Keratinocyte (primary cell): ENCODE results near the gene COMMD6. TPM values are rescaled to one million over a fixed set of nuclear protein-coding genes. Genes with fewer than 3 reads are reported as not detected.

Experiments
- DNase-seq: peaks from one replicate; pipeline ENCODE4 v3.0.0-alpha.2; 2011; ENCODE audit warnings: low read depth, missing footprints, low spot score
- FAIRE-seq: peaks from 2 replicates; lab custom pipeline; 2011; peaks lifted over from hg19 to GRCh38; lab: Jason Lieb, UNC
- H2AFZ ChIP-seq: 2 replicates; pipeline ENCODE4 v1.6.0; 2012; ENCODE audit warnings: low read length, control low read depth, inconsistent platforms; ENCODE audit not compliant: control insufficient read depth
- H3K27ac ChIP-seq: 2 replicates; pipeline ENCODE4 v1.5.1; 2011; ENCODE audit warnings: low read length; ENCODE audit not compliant: control insufficient read depth, insufficient read depth
- H3K27me3 ChIP-seq: 3 replicates; pipeline ENCODE4 v1.6.0; 2011; ENCODE audit warnings: low read length; ENCODE audit not compliant: control insufficient read depth, insufficient read depth; ENCODE audit errors: extremely low read depth
- H3K36me3 ChIP-seq, 2 experiments: 2 replicates in 1 of 2; 3 replicates in 1 of 2; pipeline ENCODE4 v1.5.1; 2011; ENCODE audit warnings: low read length in 2 of 2, mild to moderate bottlenecking in 1 of 2; ENCODE audit not compliant: control insufficient read depth in 2 of 2, insufficient read depth in 2 of 2; ENCODE audit errors: extremely low read depth in 1 of 2
- H3K4me1 ChIP-seq: 3 replicates; pipeline ENCODE4 v1.5.1; 2011; ENCODE audit warnings: low read length; ENCODE audit not compliant: control insufficient read depth, insufficient read depth; ENCODE audit errors: extremely low read depth
- H3K4me2 ChIP-seq: 3 replicates; pipeline ENCODE4 v1.6.0; 2011; ENCODE audit warnings: low read depth, low read length; ENCODE audit not compliant: control insufficient read depth, insufficient read depth; ENCODE audit errors: extremely low read depth
- H3K4me3 ChIP-seq, 3 experiments: fragments of 200-600 bp in 1 of 3; sonication (generic) in 1 of 3; 2 replicates in 2 of 3; 3 replicates in 1 of 3; pipeline ENCODE4 v1.5.1; 2011 to 2016; ENCODE audit warnings: low read length in 3 of 3, mild to moderate bottlenecking in 3 of 3, control low read depth in 2 of 3, inconsistent platforms in 1 of 3, low read depth in 1 of 3, mixed read lengths in 1 of 3, mixed run types in 1 of 3, moderate library complexity in 1 of 3; ENCODE audit not compliant: control insufficient read depth in 2 of 3, insufficient read depth in 2 of 3; ENCODE audit errors: extremely low read depth in 1 of 3
- H3K79me2 ChIP-seq: 2 replicates; pipeline ENCODE4 v1.6.0; 2012; ENCODE audit warnings: low read length; ENCODE audit not compliant: control insufficient read depth, insufficient read depth
- H3K9ac ChIP-seq: 3 replicates; pipeline ENCODE4 v1.6.0; 2011; ENCODE audit warnings: low read length; ENCODE audit not compliant: control insufficient read depth, insufficient read depth; ENCODE audit errors: extremely low read depth
- H3K9me1 ChIP-seq: 3 replicates; pipeline ENCODE4 v1.6.0; 2011; ENCODE audit warnings: low read length; ENCODE audit not compliant: control insufficient read depth, insufficient read depth; ENCODE audit errors: extremely low read depth
- H3K9me3 ChIP-seq: 2 replicates; pipeline ENCODE4 v1.5.1; 2012; ENCODE audit warnings: low read depth, low read length; ENCODE audit not compliant: control insufficient read depth
- H4K20me1 ChIP-seq: 3 replicates; pipeline ENCODE4 v1.6.0; 2011; ENCODE audit warnings: low read length; ENCODE audit not compliant: control insufficient read depth, insufficient read depth; ENCODE audit errors: extremely low read depth
- EZH2 ChIP-seq: IDR thresholded peaks from one replicate; pipeline ENCODE4 v1.6.1; 2012; ENCODE audit warnings: inconsistent platforms, mild to moderate bottlenecking, low read length, moderate library complexity
- dilution Hi-C: fragments of 300-500 bp; cut with MboI; formaldehyde crosslinking; loops from one replicate; pipeline ENCODE4 v1.7.0; 2020; ENCODE audit warnings: low sequenced_read_pairs; ENCODE audit not compliant: extremely low pct_ligation_motif_present
- polyA plus RNA-seq, 5 experiments: library from polyadenylated mRNA; depleted of rRNA in 3 of 5; stranded (reverse) in 3 of 5; stranded (forward) in 1 of 5; unstranded in 1 of 5; fragments of >200 nt; gene quantifications; 1 replicate in 1 of 5; 2 replicates in 3 of 5; 3 replicates in 1 of 5; pipeline versions ENCODE4 v1.2.1 to v1.2.3, GENCODE V29; 2011 to 2012; ENCODE audit warnings: missing spikeins in 2 of 5, low read depth in 1 of 5, low replicate concordance in 1 of 5
- TF ChIP-seq, protein P1 (sequence below), 3 experiments: IDR thresholded peaks in 1 of 3; conservative IDR thresholded peaks in 1 of 3; optimal IDR thresholded peaks in 1 of 3; 2 replicates in 2 of 3; 3 replicates in 1 of 3; pipeline versions ENCODE3 to v1.5.1; 2011; ENCODE audit warnings: low read length in 3 of 3, mild to moderate bottlenecking in 3 of 3, moderate library complexity in 2 of 3, control low read depth in 1 of 3, inconsistent platforms in 1 of 3; ENCODE audit not compliant: insufficient read depth in 2 of 3; ENCODE audit errors: extremely low read depth in 1 of 3

COMMD6 gene
- polyA plus RNA-seq, 1 donor (not counting 4 experiments of a cell fraction or from before 2014, with no cell fraction given) = 403 TPM

GRCh38 chr13:75479102-75479740, 58.4 kb downstream of the COMMD6 start:
- Histone ChIP-seq H3K9ac (no peak overlapping the region), H3K4me1 (peaks cover 16% of the 10 kb centered on the region), H3K79me2 (peaks cover 39% of the 10 kb centered on the region), H3K9me3 (no peaks in the 10 kb centered on the region), H2AFZ (no peak overlapping the region), H3K4me2 (peak overlapping the region; percentile 82), H4K20me1 (no peaks in the 10 kb centered on the region), H3K36me3 (no peaks in the 10 kb centered on the region), H3K27ac (no peak overlapping the region), H3K27me3 (no peaks in the 10 kb centered on the region), H3K4me3 (no peak overlapping the region), H3K9me1 (no peaks in the 10 kb centered on the region)
- FAIRE-seq (no peak), DNase-seq (no peak)
- dilution Hi-C loops = no loop called here
- TF ChIP-seq, protein P1, sequence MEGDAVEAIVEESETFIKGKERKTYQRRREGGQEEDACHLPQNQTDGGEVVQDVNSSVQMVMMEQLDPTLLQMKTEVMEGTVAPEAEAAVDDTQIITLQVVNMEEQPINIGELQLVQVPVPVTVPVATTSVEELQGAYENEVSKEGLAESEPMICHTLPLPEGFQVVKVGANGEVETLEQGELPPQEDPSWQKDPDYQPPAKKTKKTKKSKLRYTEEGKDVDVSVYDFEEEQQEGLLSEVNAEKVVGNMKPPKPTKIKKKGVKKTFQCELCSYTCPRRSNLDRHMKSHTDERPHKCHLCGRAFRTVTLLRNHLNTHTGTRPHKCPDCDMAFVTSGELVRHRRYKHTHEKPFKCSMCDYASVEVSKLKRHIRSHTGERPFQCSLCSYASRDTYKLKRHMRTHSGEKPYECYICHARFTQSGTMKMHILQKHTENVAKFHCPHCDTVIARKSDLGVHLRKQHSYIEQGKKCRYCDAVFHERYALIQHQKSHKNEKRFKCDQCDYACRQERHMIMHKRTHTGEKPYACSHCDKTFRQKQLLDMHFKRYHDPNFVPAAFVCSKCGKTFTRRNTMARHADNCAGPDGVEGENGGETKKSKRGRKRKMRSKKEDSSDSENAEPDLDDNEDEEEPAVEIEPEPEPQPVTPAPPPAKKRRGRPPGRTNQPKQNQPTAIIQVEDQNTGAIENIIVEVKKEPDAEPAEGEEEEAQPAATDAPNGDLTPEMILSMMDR (optimal IDR thresholded peaks at IDR 0.05 in 1 of 3, IDR thresholded peaks at IDR 0.05 in 1 of 3, conservative IDR thresholded peaks at IDR 0.05 in 1 of 3; ENCODE audit: extremely low read depth in 1 of 3, insufficient read depth in 2 of 3, low read length in 3 of 3) = no peak
- no peak for TF ChIP-seq EZH2

GRCh38 chr13:75478659-75479058, 59.0 kb downstream of the COMMD6 start:
- H3K27ac ChIP-seq = no peak overlapping the region
- H3K9me1 ChIP-seq = no peaks in the 10 kb centered on the region
- H4K20me1 ChIP-seq = no peaks in the 10 kb centered on the region
- no peaks in the 10 kb centered on the region for H3K36me3 ChIP-seq
- no peak for FAIRE-seq
- H3K9ac ChIP-seq = no peak overlapping the region
- H3K4me3 ChIP-seq = no peak overlapping the region
- peaks cover 16% of the 10 kb centered on the region for H3K4me1 ChIP-seq
- no peaks in the 10 kb centered on the region for H3K27me3 ChIP-seq
- TF ChIP-seq, protein P1 (optimal IDR thresholded peaks at IDR 0.05 in 1 of 3, IDR thresholded peaks at IDR 0.05 in 1 of 3, conservative IDR thresholded peaks at IDR 0.05 in 1 of 3; ENCODE audit: extremely low read depth in 1 of 3, insufficient read depth in 2 of 3, low read length in 3 of 3) = no peak
- no peak for TF ChIP-seq EZH2
- no peak overlapping the region for H3K4me2 ChIP-seq
- no peak overlapping the region for H2AFZ ChIP-seq
- no peak for DNase-seq
- H3K79me2 ChIP-seq = peaks cover 39% of the 10 kb centered on the region
- dilution Hi-C loops = no loop called here
- no peaks in the 10 kb centered on the region for H3K9me3 ChIP-seq

Other genes starting within 250 kb of the COMMD6 start
- gene TBC1D4, start 55.7 kb downstream of the COMMD6 start, polyA plus RNA-seq = 14.2 to 18.7 TPM (median 16.6 TPM) in 3 replicates
- gene UCHL3, start 11.9 kb upstream of the COMMD6 start, polyA plus RNA-seq = 78.6 to 134 TPM (median 108 TPM) in 3 replicates
- gene LMO7, start 98.5 kb upstream of the COMMD6 start, polyA plus RNA-seq = 3.3 to 8.9 TPM (median 8.9 TPM) in 3 replicates